WI38 (cell line): Measurements from ENCODE around the gene AFAP1.

Source experiments
- H3K4me3 ChIP-seq: 2 replicates; pipeline ENCODE4 v1.5.1; 2011; ENCODE audit warnings: low read depth, mild to moderate bottlenecking, control low read depth, low read length
- TF ChIP-seq, protein P1 (sequence below): IDR thresholded peaks from 2 replicates; pipeline ENCODE4 v1.5.1; 2012; ENCODE audit warnings: low read depth, mild to moderate bottlenecking, control low read depth, low read length

Gene AFAP1

DNA sequence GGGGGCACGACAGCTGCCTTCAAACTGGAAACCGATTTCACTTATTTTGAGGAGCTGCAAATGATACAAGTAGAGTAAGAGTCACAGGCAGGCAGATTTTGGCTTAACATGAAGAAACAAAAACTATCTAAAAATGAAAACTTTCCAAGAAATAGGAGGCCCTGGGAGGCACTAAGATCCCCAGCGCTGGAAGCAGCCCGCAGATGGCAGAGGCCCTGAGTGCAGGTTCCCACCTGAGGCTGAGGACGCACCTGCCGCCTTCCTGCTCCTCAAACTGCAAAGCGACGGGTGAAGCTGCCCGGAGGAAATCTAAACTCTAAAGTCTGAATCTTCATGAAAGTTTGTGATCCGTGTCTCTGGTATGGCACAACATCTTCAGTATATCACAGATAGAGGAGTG, 138.7 kb downstream of the AFAP1 start:
- H3K4me3 ChIP-seq, result no peak overlapping the region
- TF ChIP-seq, protein P1, sequence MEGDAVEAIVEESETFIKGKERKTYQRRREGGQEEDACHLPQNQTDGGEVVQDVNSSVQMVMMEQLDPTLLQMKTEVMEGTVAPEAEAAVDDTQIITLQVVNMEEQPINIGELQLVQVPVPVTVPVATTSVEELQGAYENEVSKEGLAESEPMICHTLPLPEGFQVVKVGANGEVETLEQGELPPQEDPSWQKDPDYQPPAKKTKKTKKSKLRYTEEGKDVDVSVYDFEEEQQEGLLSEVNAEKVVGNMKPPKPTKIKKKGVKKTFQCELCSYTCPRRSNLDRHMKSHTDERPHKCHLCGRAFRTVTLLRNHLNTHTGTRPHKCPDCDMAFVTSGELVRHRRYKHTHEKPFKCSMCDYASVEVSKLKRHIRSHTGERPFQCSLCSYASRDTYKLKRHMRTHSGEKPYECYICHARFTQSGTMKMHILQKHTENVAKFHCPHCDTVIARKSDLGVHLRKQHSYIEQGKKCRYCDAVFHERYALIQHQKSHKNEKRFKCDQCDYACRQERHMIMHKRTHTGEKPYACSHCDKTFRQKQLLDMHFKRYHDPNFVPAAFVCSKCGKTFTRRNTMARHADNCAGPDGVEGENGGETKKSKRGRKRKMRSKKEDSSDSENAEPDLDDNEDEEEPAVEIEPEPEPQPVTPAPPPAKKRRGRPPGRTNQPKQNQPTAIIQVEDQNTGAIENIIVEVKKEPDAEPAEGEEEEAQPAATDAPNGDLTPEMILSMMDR, result no peak

DNA sequence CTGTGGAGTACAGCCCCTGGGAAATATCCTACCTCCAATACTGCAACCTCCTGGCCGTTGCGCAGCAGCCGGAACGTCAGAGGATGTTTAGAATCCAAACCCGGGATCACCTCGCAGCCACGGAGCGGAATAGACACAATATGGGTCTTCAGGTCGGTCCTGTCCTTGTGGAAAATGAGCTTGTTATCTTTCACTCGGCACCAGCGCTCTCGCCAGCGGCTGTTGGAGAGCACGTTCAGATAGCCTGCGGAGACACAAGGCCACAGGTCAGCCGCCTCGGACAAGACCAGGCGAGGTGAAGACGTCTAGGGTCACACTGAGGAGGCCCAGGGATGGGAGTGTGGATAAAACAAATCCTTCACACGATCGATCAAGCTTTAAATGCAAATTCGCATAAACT, 139.3 kb downstream of the AFAP1 start:
- TF ChIP-seq, protein P1, result no peak
- H3K4me3 ChIP-seq, result no peak overlapping the region

DNA sequence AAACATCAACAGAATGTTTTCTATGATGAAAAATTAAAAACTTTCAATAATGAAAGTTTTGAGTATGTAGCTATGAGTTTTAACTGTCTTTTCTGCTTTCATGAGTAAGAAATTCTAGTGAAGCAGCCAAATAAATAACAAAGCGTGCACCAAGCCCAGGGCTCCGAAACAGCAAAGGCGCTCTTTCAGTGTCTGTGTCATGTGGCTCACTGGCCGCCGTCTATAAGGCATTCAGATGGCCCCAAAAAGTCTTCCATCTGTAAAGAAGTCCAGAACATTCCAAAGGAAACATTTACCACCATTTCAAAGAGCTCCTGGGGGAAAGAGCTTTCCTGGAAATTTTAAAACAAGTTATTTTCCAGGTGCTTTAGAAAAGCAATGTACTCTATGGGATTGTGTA, 139.9 kb downstream of the AFAP1 start:
- TF ChIP-seq, protein P1, result no peak
- H3K4me3 ChIP-seq, result no peak overlapping the region

DNA sequence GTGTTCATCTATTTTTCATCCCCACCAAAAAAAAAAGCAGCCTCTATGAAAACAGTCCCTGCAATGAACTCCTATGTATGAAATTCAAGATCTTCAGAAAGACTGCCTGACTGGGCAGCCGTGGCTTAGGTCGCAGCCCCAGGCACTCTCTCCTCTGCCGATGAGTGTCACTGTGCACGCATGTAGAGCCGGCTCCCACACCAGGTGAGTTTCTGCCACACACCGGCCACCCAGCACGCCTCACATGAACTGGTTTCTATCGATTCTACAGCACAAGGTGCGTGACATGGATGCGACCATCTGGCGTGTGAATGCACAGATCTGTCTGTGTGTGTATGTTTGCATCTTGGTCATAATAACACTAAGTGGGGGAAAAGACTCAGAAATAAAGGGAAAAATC, 140.4 kb downstream of the AFAP1 start:
- TF ChIP-seq, protein P1, result no peak

DNA sequence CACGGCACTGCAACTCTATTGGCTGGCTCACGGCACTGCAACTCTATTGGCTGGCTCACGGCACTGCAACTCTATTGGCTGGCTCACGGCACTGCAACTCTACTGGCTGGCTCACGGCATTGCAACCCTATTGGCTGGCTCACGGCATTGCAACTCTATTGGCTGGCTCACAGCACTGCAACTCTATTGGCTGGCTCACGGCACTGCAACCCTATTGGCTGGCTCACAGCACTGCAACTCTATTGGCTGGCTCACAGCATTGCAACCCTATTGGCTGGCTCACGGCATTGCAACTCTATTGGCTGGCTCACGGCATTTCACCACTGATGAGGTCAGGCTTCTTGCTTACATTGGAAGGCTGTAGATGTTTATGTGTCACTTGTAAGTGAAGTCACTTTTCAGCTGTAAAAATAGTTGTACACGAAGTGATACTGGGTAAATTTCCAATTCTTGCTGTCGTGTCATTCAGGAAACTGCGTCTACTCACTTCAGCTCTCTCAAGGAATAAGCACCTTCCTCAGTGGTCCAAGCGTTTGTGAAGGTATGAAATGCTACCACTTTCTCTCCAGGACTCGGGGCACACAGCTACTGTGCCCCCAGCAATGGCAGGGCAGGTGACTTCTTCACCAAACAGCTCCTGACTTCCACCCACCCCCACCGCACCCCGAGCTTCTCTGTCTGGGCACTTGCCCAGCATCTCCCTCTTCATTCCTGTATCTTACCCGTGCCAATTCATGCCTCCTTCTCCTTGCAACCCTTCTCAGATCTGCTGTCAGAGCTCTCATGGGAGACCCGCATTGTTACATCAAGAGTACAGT, 141.3 kb downstream of the AFAP1 start:
- H3K4me3 ChIP-seq, result no peak overlapping the region
- TF ChIP-seq, protein P1, result no peak

More for the DNA sequence above, 140.4 kb downstream of the AFAP1 start:
- no peak overlapping the region for H3K4me3 ChIP-seq

DNA sequence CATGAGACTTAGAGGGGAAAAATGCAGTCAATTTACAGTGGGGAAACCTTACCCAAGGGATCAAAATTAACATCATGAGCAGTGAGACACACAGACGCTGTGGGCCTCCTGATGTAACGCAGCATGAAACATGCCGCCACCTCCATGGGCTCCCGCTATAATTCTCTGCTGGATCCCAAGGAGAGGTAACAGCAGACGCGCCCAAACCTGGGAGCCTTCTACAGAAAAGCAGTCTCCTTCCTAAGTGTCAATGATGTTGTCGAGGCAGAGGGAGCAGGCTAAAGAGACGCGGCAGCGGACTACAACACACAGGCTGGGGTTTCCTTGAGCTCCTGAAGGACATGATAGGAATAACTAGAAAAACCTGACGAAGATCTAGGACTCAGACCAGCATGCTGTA, 142.3 kb downstream of the AFAP1 start:
- TF ChIP-seq, protein P1, result no peak
- H3K4me3 ChIP-seq, result no peak overlapping the region

DNA sequence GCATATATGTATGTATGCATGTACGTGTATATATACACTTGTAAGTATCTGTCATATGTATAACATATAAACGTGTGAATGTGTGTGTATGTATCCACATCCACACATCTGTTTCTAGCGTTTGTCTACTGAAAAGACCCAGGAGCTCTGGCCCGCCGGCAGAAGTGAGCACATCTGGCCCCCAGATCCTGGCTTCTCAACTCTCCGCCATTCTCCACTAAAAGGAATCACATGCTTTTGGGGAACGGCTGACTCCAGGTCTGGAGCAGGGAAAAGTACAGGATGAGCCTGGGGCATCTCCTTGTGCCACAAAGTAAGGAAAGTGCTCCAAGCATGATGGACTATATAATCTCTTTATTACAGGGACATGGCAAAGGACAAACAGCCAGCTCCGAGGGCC, 143.7 kb downstream of the AFAP1 start:
- no peak overlapping the region for H3K4me3 ChIP-seq
- TF ChIP-seq, protein P1, result no peak
